Activated CD4-positive, alpha-beta memory T cell treated with anti-CD3 and anti-CD28 coated beads, Interleukin-2, amount 10 ng/mL, durations not matched to agents 7 days and 5 days (primary cell): Measurements from ENCODE around the gene PIGW. TPM values are rescaled to one million over a fixed set of nuclear protein-coding genes. Genes with fewer than 3 reads are reported as not detected.

Experiments
- CTCF ChIA-PET: fragments of 350-600 bp; sonication (Branson Sonifier 250); formaldehyde crosslinking; loops from one replicate; lab custom pipeline; 2021; ENCODE audit warnings: antibody characterized with exemption, inconsistent platforms; lab: Charles Lee
- POLR2A ChIA-PET: fragments of 350-600 bp; sonication (Branson Sonifier 250); formaldehyde crosslinking; loops from one replicate; lab custom pipeline; 2021; ENCODE audit warnings: antibody characterized with exemption; lab: Charles Lee
- DNase-seq: peaks from one replicate; pipeline ENCODE4 v3.0.0-alpha.2; 2020
- H3K27ac Mint-ChIP-seq: one replicate; pipeline ENCODE4 v1.8.0; 2021; ENCODE audit warnings: mild to moderate bottlenecking, mixed read lengths
- H3K27me3 Mint-ChIP-seq: one replicate; pipeline ENCODE4 v1.8.0; 2021; ENCODE audit warnings: mixed read lengths
- H3K36me3 Mint-ChIP-seq: one replicate; pipeline ENCODE4 v1.8.0; 2021; ENCODE audit warnings: low read depth, mixed read lengths
- H3K4me1 Mint-ChIP-seq: one replicate; pipeline ENCODE4 v1.8.0; 2021; ENCODE audit warnings: mixed read lengths
- H3K4me3 Mint-ChIP-seq: one replicate; pipeline ENCODE4 v1.8.0; 2021; ENCODE audit warnings: mild to moderate bottlenecking, mixed read lengths
- H3K9me3 Mint-ChIP-seq: one replicate; pipeline ENCODE4 v1.8.0; 2021; ENCODE audit warnings: mixed read lengths
- total RNA-seq, 2 experiments: library from RNA; stranded (reverse); gene quantifications; one replicate each; pipeline ENCODE4 v1.2.3, GENCODE V29; 2021

Gene PIGW
- total RNA-seq, 2 experiments from 2014 or later = 6.4 to 6.9 TPM

DNA sequence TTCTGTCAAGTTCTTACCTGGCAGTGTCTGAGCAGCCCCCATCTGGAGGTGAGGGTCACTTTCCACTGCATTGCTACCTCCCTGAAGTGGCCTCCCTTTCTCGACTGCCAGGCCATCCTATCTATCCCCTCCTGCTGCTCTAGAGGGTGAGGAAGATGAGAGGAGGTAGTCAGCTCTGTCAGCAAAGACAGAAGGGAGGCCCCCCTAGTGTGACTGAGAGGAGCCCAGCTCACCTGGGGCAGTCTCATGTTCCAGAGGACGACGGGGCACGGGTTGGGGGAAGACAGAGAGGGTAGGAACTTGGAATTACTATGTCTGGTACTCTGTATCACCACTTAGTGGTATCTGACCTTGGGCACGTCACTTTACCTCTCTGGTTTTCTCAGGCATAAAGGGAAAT, 22.1 kb upstream of the PIGW start:
- Mint-ChIP-seq H3K4me3 (no peak overlapping the region), H3K27ac (no peak overlapping the region), H3K36me3 (peaks cover 50% of the 10 kb centered on the region), H3K4me1 (no peaks in the 10 kb centered on the region), H3K9me3 (no peaks in the 10 kb centered on the region), H3K27me3 (no peaks in the 10 kb centered on the region)
- CTCF ChIA-PET = no interaction called here
- DNase-seq = no peak
- POLR2A ChIA-PET = no interaction called here

DNA sequence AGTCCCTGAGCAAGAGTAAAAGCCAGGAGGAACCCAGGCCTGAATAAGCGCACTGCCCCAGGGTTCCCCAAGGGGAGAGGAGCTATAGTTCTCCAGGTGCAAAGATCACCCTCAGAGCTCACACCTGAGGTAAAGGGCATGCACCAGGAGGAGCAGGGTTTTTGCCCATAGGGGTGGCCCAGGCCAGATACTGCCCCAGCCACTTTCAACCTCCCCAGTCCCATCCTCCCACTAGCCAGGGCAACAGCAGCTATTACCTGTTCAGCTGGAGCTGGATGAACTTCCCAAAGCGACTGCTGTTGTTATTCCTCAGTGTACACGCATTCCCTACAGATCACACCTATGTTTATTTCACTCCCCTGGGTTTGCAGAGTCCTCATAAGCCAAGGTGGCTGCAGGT, 19.9 kb upstream of the PIGW start:
- ChIA-PET POLR2A (interaction anchor here (1.9 kb wide), 1 partner anchor 19 kb away, joined by 5 read pairs; no protein-coding TSS in a partner anchor), CTCF (interaction anchor here (0.5 to 0.7 kb wide), 2 partner anchors 8 to 19 kb away, joined by 3 read pairs; partner anchors contain the start of genes MYO19 and PIGW)
- Mint-ChIP-seq H3K4me3 (no peak overlapping the region), H3K4me1 (no peaks in the 10 kb centered on the region), H3K27me3 (no peaks in the 10 kb centered on the region), H3K27ac (no peak overlapping the region), H3K9me3 (no peaks in the 10 kb centered on the region), H3K36me3 (peaks cover 50% of the 10 kb centered on the region)
- DNase-seq = no peak

GRCh38 chr17:36515837-36516236, 18.9 kb upstream of the PIGW start:
- Mint-ChIP-seq H3K4me3 (no peak overlapping the region), H3K36me3 (peaks cover 53% of the 10 kb centered on the region), H3K27ac (no peak overlapping the region), H3K9me3 (no peaks in the 10 kb centered on the region), H3K27me3 (no peaks in the 10 kb centered on the region), H3K4me1 (peaks cover 2% of the 10 kb centered on the region)
- ChIA-PET POLR2A (interaction anchor here (1.0 to 1.9 kb wide), 3 partner anchors 14 to 19 kb away, joined by 3 to 5 read pairs (median 3); partner anchors contain the start of gene PIGW), CTCF (interaction anchor here (1.2 to 1.3 kb wide), 2 partner anchors 18 to 19 kb away, joined by 3 read pairs; partner anchors contain the start of genes MYO19 and PIGW)
- no peak for DNase-seq

DNA sequence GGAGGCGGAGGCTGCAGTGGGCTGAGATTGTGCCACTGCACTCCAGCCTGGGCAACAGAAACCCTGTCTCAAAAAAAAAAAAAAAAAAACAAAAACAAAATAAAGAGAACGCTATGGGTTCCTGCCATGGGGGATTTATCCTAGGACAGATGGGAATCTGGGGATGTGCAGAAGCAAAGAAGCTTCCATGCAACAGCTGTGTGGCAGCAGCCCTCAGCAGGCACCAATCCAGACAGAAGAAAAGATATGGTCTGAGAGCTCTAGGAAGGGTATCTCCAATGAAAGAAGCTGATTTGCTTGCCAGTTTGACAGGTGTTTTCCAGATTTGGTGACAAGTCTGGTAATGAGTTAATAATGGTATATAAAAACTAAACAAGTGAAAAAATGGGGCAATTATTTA, 11.7 kb upstream of the PIGW start:
- ChIA-PET CTCF (interaction anchor here (0.7 to 2.2 kb wide), 2 partner anchors 9 to 11 kb away, joined by 3 to 8 read pairs; partner anchors contain the start of genes MYO19 and PIGW), POLR2A (no interaction called here)
- no peak overlapping the region for H3K4me3 Mint-ChIP-seq
- H3K9me3 Mint-ChIP-seq = no peaks in the 10 kb centered on the region
- H3K27me3 Mint-ChIP-seq = no peaks in the 10 kb centered on the region
- peaks cover 25% of the 10 kb centered on the region for H3K4me1 Mint-ChIP-seq
- DNase-seq = no peak
- H3K36me3 Mint-ChIP-seq = peaks cover 65% of the 10 kb centered on the region
- no peak overlapping the region for H3K27ac Mint-ChIP-seq

GRCh38 chr17:36524428-36524876, 10.3 kb upstream of the PIGW start:
- H3K4me3 Mint-ChIP-seq = no peak overlapping the region
- peak; percentile 13 for DNase-seq
- H3K27ac Mint-ChIP-seq = peak overlapping the region; percentile 40
- peaks cover 32% of the 10 kb centered on the region for H3K4me1 Mint-ChIP-seq
- H3K27me3 Mint-ChIP-seq = no peaks in the 10 kb centered on the region
- CTCF ChIA-PET = interaction anchor here (2.2 kb wide), 1 partner anchor 10 kb away, joined by 8 read pairs; the partner anchor contains the start of genes MYO19 and PIGW
- H3K9me3 Mint-ChIP-seq = no peaks in the 10 kb centered on the region
- POLR2A ChIA-PET = interaction anchor here (0.8 to 2.0 kb wide), 4 partner anchors 10 to 29 kb away, joined by 3 to 14 read pairs (median 4); partner anchors contain the start of genes MYO19 and PIGW
- peaks cover 64% of the 10 kb centered on the region for H3K36me3 Mint-ChIP-seq

DNA sequence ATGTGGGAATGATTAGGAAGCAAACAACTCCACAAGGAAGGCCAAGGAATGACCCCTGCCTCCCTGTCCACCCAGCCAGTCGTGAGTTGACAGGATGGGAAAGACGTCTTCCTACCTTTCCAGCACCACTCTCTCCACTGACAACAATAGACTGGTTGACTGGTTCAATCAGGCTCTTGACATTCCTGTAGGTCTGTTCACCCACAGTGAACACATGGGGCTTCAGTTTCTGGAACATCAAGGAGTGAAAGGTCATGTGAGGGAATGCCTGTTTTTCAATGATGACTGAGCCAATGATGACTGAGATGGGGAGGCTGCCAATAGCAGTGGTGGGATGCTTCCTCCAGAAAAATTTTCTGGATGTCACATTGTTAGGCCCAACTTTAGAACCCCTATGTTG, 9.7 kb upstream of the PIGW start:
- Mint-ChIP-seq H3K4me3 (no peak overlapping the region), H3K36me3 (peaks cover 63% of the 10 kb centered on the region), H3K27me3 (no peaks in the 10 kb centered on the region), H3K4me1 (peaks cover 33% of the 10 kb centered on the region), H3K27ac (no peak overlapping the region), H3K9me3 (no peaks in the 10 kb centered on the region)
- POLR2A ChIA-PET = interaction anchor here (0.8 to 2.0 kb wide), 3 partner anchors 9 to 21 kb away, joined by 3 to 14 read pairs (median 4); partner anchors contain the start of genes MYO19 and PIGW
- DNase-seq = peak; percentile 3
- CTCF ChIA-PET = interaction anchor here (2.2 kb wide), 1 partner anchor 9 kb away, joined by 8 read pairs; the partner anchor contains the start of genes MYO19 and PIGW

- ChIA-PET CTCF (no interaction called here), POLR2A (interaction anchor here (2.5 kb wide), 1 partner anchor 9 kb away, joined by 10 read pairs; the partner anchor contains the start of genes MYO19 and PIGW)
- DNase-seq = peak; percentile 4
- no peak overlapping the region for H3K27ac Mint-ChIP-seq
- H3K36me3 Mint-ChIP-seq = peaks cover 56% of the 10 kb centered on the region
- peaks cover 31% of the 10 kb centered on the region for H3K4me1 Mint-ChIP-seq
- H3K27me3 Mint-ChIP-seq = no peaks in the 10 kb centered on the region
- no peak overlapping the region for H3K4me3 Mint-ChIP-seq
- no peaks in the 10 kb centered on the region for H3K9me3 Mint-ChIP-seq
These were observed 8.9 kb upstream of the PIGW start for GRCh38 chr17:36525888-36526287.

GRCh38 chr17:36527621-36528250, 7.1 kb upstream of the PIGW start:
- H3K36me3 Mint-ChIP-seq = peaks cover 57% of the 10 kb centered on the region

GRCh38 chr17:36529121-36529520, 5.7 kb upstream of the PIGW start:
- H3K36me3 Mint-ChIP-seq = peaks cover 65% of the 10 kb centered on the region
- CTCF ChIA-PET = no interaction called here
- no peak overlapping the region for H3K4me3 Mint-ChIP-seq
- DNase-seq = peak; percentile 8
- POLR2A ChIA-PET = interaction anchor here (1.5 kb wide), 1 partner anchor 20 kb away, joined by 4 read pairs; no protein-coding TSS in a partner anchor
- H3K4me1 Mint-ChIP-seq = peaks cover 53% of the 10 kb centered on the region
- H3K27ac Mint-ChIP-seq = no peak overlapping the region
- H3K9me3 Mint-ChIP-seq = no peaks in the 10 kb centered on the region
- H3K27me3 Mint-ChIP-seq = no peaks in the 10 kb centered on the region

More at GRCh38 chr17:36527621-36528250, 7.1 kb upstream of the PIGW start:
- POLR2A ChIA-PET = interaction anchor here (1.7 to 2.5 kb wide), 2 partner anchors 8 to 18 kb away, joined by 6 to 10 read pairs; partner anchors contain the start of genes MYO19 and PIGW
- H3K27ac Mint-ChIP-seq = no peak overlapping the region
- no peaks in the 10 kb centered on the region for H3K27me3 Mint-ChIP-seq
- peak; percentile 8 for DNase-seq
- H3K9me3 Mint-ChIP-seq = no peaks in the 10 kb centered on the region
- peaks cover 43% of the 10 kb centered on the region for H3K4me1 Mint-ChIP-seq
- H3K4me3 Mint-ChIP-seq = no peak overlapping the region
- CTCF ChIA-PET = no interaction called here

- ChIA-PET POLR2A (interaction anchor here (1.2 to 1.5 kb wide), 3 partner anchors 14 to 47 kb away, joined by 3 to 5 read pairs (median 4); no protein-coding TSS in a partner anchor), CTCF (no interaction called here)
- Mint-ChIP-seq H3K9me3 (no peaks in the 10 kb centered on the region), H3K36me3 (peaks cover 50% of the 10 kb centered on the region), H3K4me3 (no peak overlapping the region), H3K4me1 (peaks cover 55% of the 10 kb centered on the region), H3K27me3 (no peaks in the 10 kb centered on the region), H3K27ac (peak overlapping the region; percentile 99)
- peak; percentile 15 for DNase-seq
These were observed 2.3 kb upstream of the PIGW start for GRCh38 chr17:36532435-36532975.

DNA sequence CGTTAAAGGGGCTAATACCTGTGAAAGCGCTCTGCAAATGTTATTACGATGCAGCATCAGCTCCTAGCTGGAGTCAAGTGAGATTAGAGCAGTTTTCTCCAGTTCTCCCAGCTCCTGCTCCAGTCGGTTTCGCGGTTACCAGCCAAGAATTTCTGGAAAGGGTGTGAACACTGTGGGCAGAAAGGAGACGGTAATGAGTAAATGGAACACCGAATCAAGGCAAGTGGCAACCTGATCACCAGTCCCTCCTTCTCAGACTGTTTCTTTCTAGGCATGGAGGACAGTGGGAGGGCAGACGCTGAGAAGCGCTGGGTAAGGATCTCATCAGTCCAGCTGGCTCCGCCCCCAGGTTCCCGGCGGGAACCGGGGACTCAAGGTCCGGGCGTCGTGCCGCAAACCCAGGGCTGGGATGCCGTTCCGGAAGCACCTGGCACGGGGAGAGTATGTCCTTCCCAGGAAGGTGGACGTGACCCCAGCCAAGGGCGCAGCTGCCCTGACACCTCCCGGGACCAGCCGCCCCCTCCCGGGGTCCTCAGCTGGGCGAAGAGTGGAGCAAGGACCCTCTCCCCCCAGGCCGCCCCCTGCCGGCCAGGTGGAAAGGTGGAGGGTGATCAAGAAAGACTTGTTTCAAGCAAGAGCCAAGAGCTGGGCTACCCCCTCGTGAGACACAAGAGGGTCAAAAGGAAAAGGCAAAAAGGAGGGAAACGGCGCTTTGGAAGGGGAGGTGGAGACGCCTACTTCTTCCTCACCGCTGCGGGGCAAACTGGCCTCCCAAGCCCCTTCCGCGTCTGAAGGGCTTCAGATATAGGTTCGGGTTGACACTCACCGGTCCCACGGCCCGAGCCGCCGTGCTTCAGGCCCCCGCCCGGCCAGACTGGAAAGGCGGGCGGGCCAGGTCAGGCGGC, 600 bp upstream of the PIGW start:
- H3K4me3 Mint-ChIP-seq = peak overlapping the region; percentile 98
- H3K36me3 Mint-ChIP-seq = peaks cover 47% of the 10 kb centered on the region
- ChIA-PET POLR2A (interaction anchor here (0.7 to 5.2 kb wide), 13 partner anchors 7 to 188 kb away, joined by 3 to 160 read pairs (median 5); partner anchors contain the start of genes GGNBP2, MRM1 and ZNHIT3), CTCF (interaction anchor here (0.7 to 3.0 kb wide), 14 partner anchors 10 to 584 kb away, joined by 3 to 20 read pairs (median 4); partner anchors contain the start of genes GGNBP2 and MRM1)
- H3K27ac Mint-ChIP-seq = peak overlapping the region; percentile 99
- peaks cover 54% of the 10 kb centered on the region for H3K4me1 Mint-ChIP-seq
- DNase-seq = peak; percentile 60
- H3K9me3 Mint-ChIP-seq = no peaks in the 10 kb centered on the region
- H3K27me3 Mint-ChIP-seq = no peaks in the 10 kb centered on the region

GRCh38 chr17:36535669-36536081, 888 bp downstream of the PIGW start:
- peak overlapping the region; percentile 99 for H3K27ac Mint-ChIP-seq
- CTCF ChIA-PET = interaction anchor here (2.3 to 3.0 kb wide), 4 partner anchors 8 to 66 kb away, joined by 7 to 20 read pairs (median 10); partner anchors contain the start of genes GGNBP2 and MRM1
- H3K4me3 Mint-ChIP-seq = peak overlapping the region; percentile 98
- H3K36me3 Mint-ChIP-seq = peaks cover 48% of the 10 kb centered on the region
- peaks cover 53% of the 10 kb centered on the region for H3K4me1 Mint-ChIP-seq
- POLR2A ChIA-PET = interaction anchor here (0.8 to 5.2 kb wide), 7 partner anchors 9 to 1294 kb away, joined by 3 to 160 read pairs (median 21); partner anchors contain the start of genes GGNBP2, MRM1 and ZNHIT3
- H3K9me3 Mint-ChIP-seq = no peaks in the 10 kb centered on the region
- no peak for DNase-seq
- H3K27me3 Mint-ChIP-seq = no peaks in the 10 kb centered on the region
